GM12878 (cell line): ENCODE measurements around the gene SLC29A2.

ENCODE experiments used
- NFYB ChIP-seq: IDR thresholded peaks from 2 replicates; pipeline ENCODE4 v1.6.1; 2011; ENCODE audit warnings: low read depth, mild to moderate bottlenecking, low read length, improper control_type of control experiment, moderate library complexity; ENCODE audit not compliant: insufficient read depth
- SMARCA5 ChIP-seq: fragments of 450-650 bp; IDR thresholded peaks from 2 replicates; pipeline ENCODE4 v1.6.1; 2017; ENCODE audit warnings: mild to moderate bottlenecking
- SREBF1 ChIP-seq: IDR thresholded peaks from 2 replicates; pipeline ENCODE4 v1.6.1; 2012; ENCODE audit warnings: mild to moderate bottlenecking, low read length
- SREBF2 ChIP-seq: IDR thresholded peaks from 2 replicates; pipeline ENCODE4 v1.6.1; 2012; ENCODE audit warnings: mild to moderate bottlenecking, low read length

- TF ChIP-seq SREBF1 (no peak), NFYB (no peak), SREBF2 (no peak), SMARCA5 (no peak)
Measured at GRCh38 chr11:66369073-66369894, 2.3 kb downstream of the SLC29A2 start.
